Measurements from ENCODE around the gene DVL1. TPM values are rescaled to one million over a fixed set of nuclear protein-coding genes. Genes with fewer than 3 reads are reported as not detected.

DVL1 gene
- total and polyA plus RNA-seq, 10 of the 15 experiments (the other 5 are each of a cell fraction or from before 2014, with no cell fraction given) = 0.10 to 31.1 (median 4.6) TPM

DNA sequence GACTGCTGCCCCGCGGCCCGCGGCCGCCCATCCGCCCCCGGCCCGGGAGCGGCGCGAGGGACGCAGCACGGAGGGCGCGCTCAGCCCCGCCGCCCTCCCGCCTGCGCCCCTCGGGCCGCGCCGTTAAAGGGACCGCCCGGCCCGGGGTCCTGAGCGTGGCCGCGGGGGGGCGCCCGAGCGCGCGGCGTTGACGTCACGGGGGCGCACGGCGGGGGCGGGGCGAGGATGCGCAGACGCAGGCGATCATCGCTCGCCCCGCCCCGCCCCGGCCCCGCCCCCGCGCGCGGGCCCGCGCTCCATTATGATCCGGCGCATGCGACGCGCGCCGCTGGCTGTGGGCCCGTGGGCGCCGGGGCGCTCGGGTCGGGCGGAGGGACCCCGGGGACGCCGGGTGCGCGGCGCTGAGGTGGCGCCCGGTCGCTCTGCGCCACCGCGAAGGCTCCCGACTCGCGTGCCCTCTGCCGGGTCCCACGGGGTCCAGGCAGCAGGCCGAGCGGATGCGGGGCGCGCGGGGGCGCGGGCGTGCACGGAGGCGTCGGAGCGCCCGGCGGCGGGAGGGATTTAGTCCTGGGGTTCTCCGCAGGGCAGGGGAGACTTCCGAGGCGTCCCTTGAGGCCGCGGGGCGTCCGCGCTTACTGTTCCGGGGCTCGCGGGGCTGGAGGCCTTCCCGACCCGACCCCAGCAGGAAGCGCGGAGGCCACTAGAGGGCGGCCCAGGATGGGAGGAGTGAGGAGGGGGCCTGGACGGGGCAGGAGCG is at the start of gene DVL1 (continued):
- TF ChIP-seq, protein P1, sequence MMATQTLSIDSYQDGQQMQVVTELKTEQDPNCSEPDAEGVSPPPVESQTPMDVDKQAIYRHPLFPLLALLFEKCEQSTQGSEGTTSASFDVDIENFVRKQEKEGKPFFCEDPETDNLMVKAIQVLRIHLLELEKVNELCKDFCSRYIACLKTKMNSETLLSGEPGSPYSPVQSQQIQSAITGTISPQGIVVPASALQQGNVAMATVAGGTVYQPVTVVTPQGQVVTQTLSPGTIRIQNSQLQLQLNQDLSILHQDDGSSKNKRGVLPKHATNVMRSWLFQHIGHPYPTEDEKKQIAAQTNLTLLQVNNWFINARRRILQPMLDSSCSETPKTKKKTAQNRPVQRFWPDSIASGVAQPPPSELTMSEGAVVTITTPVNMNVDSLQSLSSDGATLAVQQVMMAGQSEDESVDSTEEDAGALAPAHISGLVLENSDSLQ (IDR thresholded peaks at IDR 0.05) = no peak
- TF ChIP-seq, protein P2, sequence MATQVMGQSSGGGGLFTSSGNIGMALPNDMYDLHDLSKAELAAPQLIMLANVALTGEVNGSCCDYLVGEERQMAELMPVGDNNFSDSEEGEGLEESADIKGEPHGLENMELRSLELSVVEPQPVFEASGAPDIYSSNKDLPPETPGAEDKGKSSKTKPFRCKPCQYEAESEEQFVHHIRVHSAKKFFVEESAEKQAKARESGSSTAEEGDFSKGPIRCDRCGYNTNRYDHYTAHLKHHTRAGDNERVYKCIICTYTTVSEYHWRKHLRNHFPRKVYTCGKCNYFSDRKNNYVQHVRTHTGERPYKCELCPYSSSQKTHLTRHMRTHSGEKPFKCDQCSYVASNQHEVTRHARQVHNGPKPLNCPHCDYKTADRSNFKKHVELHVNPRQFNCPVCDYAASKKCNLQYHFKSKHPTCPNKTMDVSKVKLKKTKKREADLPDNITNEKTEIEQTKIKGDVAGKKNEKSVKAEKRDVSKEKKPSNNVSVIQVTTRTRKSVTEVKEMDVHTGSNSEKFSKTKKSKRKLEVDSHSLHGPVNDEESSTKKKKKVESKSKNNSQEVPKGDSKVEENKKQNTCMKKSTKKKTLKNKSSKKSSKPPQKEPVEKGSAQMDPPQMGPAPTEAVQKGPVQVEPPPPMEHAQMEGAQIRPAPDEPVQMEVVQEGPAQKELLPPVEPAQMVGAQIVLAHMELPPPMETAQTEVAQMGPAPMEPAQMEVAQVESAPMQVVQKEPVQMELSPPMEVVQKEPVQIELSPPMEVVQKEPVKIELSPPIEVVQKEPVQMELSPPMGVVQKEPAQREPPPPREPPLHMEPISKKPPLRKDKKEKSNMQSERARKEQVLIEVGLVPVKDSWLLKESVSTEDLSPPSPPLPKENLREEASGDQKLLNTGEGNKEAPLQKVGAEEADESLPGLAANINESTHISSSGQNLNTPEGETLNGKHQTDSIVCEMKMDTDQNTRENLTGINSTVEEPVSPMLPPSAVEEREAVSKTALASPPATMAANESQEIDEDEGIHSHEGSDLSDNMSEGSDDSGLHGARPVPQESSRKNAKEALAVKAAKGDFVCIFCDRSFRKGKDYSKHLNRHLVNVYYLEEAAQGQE (IDR thresholded peaks at IDR 0.05; ENCODE audit: low read depth, low read length) = no peak
- TF ChIP-seq YY1 (IDR thresholded peaks at IDR 0.05; ENCODE audit: low read depth, low read length) (no peak), TARDBP (IDR thresholded peaks at IDR 0.05; ENCODE audit: borderline replicate concordance) (peak; percentile 15; the same call in 1 of the 2 replicates), CHD4 (IDR thresholded peaks at IDR 0.05) (no peak), ASH2L (IDR thresholded peaks at IDR 0.05; ENCODE audit: borderline replicate concordance, low read depth) (no peak), FOS (IDR thresholded peaks at IDR 0.05; ENCODE audit: borderline replicate concordance, extremely low read depth, insufficient read length) (no peak), HCFC1 (IDR thresholded peaks at IDR 0.05; ENCODE audit: low read length) (peak; percentile 28; the same call in 1 of the 2 replicates), POLR2A (IDR thresholded peaks at IDR 0.05; ENCODE audit: low read depth, low read length) (peak; percentile 68), ZNF384 (IDR thresholded peaks at IDR 0.05; ENCODE audit: borderline replicate concordance, low read depth, low read length) (no peak), SMAD5 (IDR thresholded peaks at IDR 0.05; ENCODE audit: low read depth) (no peak), CBX5 (IDR thresholded peaks at IDR 0.05; ENCODE audit: low read depth) (no peak), RUNX3 (IDR thresholded peaks at IDR 0.05; ENCODE audit: low read length) (no peak), YBX1 (IDR thresholded peaks at IDR 0.05) (no peak)
- TF ChIP-seq, protein P3, sequence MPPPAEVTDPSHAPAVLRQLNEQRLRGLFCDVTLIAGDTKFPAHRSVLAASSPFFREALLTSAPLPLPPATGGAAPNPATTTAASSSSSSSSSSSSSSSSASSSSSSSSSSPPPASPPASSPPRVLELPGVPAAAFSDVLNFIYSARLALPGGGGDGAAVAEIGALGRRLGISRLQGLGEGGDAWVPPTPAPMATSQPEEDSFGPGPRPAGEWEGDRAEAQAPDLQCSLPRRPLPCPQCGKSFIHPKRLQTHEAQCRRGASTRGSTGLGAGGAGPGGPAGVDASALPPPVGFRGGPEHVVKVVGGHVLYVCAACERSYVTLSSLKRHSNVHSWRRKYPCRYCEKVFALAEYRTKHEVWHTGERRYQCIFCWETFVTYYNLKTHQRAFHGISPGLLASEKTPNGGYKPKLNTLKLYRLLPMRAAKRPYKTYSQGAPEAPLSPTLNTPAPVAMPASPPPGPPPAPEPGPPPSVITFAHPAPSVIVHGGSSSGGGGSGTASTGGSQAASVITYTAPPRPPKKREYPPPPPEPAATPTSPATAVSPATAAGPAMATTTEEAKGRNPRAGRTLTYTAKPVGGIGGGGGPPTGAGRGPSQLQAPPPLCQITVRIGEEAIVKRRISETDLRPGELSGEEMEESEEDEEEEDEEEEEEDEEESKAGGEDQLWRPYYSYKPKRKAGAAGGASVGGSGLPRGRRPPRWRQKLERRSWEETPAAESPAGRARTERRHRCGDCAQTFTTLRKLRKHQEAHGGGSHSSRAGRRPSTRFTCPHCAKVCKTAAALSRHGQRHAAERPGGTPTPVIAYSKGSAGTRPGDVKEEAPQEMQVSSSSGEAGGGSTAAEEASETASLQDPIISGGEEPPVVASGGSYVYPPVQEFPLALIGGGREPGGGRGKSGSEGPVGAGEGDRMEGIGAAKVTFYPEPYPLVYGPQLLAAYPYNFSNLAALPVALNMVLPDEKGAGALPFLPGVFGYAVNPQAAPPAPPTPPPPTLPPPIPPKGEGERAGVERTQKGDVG (CRISPR knock-in tag; IDR thresholded peaks at IDR 0.05) = no peak
- TF ChIP-seq, protein P4, sequence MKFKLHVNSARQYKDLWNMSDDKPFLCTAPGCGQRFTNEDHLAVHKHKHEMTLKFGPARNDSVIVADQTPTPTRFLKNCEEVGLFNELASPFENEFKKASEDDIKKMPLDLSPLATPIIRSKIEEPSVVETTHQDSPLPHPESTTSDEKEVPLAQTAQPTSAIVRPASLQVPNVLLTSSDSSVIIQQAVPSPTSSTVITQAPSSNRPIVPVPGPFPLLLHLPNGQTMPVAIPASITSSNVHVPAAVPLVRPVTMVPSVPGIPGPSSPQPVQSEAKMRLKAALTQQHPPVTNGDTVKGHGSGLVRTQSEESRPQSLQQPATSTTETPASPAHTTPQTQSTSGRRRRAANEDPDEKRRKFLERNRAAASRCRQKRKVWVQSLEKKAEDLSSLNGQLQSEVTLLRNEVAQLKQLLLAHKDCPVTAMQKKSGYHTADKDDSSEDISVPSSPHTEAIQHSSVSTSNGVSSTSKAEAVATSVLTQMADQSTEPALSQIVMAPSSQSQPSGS (IDR thresholded peaks at IDR 0.05; ENCODE audit: low read length) = no peak
- TF ChIP-seq, protein P5, sequence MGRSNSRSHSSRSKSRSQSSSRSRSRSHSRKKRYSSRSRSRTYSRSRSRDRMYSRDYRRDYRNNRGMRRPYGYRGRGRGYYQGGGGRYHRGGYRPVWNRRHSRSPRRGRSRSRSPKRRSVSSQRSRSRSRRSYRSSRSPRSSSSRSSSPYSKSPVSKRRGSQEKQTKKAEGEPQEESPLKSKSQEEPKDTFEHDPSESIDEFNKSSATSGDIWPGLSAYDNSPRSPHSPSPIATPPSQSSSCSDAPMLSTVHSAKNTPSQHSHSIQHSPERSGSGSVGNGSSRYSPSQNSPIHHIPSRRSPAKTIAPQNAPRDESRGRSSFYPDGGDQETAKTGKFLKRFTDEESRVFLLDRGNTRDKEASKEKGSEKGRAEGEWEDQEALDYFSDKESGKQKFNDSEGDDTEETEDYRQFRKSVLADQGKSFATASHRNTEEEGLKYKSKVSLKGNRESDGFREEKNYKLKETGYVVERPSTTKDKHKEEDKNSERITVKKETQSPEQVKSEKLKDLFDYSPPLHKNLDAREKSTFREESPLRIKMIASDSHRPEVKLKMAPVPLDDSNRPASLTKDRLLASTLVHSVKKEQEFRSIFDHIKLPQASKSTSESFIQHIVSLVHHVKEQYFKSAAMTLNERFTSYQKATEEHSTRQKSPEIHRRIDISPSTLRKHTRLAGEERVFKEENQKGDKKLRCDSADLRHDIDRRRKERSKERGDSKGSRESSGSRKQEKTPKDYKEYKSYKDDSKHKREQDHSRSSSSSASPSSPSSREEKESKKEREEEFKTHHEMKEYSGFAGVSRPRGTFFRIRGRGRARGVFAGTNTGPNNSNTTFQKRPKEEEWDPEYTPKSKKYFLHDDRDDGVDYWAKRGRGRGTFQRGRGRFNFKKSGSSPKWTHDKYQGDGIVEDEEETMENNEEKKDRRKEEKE (IDR thresholded peaks at IDR 0.05) = 0 out of 2 replicates have a peak, but pooled peaks have one; percentile 60
